ENCODE results near the gene ERMARD. TPM values are rescaled to one million over a fixed set of nuclear protein-coding genes. Genes with fewer than 3 reads are reported as not detected.

The ERMARD gene
- total and polyA plus RNA-seq, 2 donors (not counting 3 experiments of a cell fraction or from before 2014, with no cell fraction given): 23.8 to 36.4 TPM

- H3K9ac ChIP-seq (replicated peaks; ENCODE audit: extremely low read depth, insufficient read depth, low read length): peak overlapping the region; percentile 96
- H3K27ac ChIP-seq (ENCODE audit: insufficient read depth, low read depth, low read length): peak overlapping the region; percentile 95
- TF ChIP-seq JUN (IDR thresholded peaks at IDR 0.05; ENCODE audit: borderline replicate concordance, insufficient read depth, insufficient read length, low read depth) (peak; percentile 55), FOS (IDR thresholded peaks at IDR 0.05; ENCODE audit: borderline replicate concordance, insufficient read depth, low read length) (peak; percentile 70), CTCF (IDR thresholded peaks at IDR 0.05; ENCODE audit: extremely low read depth in 1 of 2, insufficient read depth in 1 of 2, low read depth in 1 of 2, low read length in 2 of 2) (no peak), GATA2 (IDR thresholded peaks at IDR 0.05; ENCODE audit: insufficient read depth, insufficient read length, low read depth, low read length) (peak; percentile 71), MAX (IDR thresholded peaks at IDR 0.05; ENCODE audit: insufficient read depth, insufficient read length) (peak; percentile 29)
- DNase-seq (ENCODE audit: low read depth, low spot score) (peak; percentile 87), FAIRE-seq (peak; percentile 88)
- dilution Hi-C loops (cut with MboI; ENCODE audit: extremely low pct_ligation_motif_present, low sequenced_read_pairs) (no loop called here), intact Hi-C loops (cut with micrococcal nuclease) (loop anchor here (1.0 to 10.0 kb wide), 4 partner anchors 26 to 828 kb away; partner anchors contain the start of genes DYNLT2, ERMARD and PSMB1)
- no peaks in the 10 kb centered on the region for H4K20me1 ChIP-seq (replicated peaks; ENCODE audit: control insufficient read depth, extremely low read depth, insufficient read depth, low read length)
- TSS peak; percentile 13 for BruUV-seq (replicated peaks)
- no peaks in the 10 kb centered on the region for H3K27me3 ChIP-seq (ENCODE audit: control insufficient read depth in 2 of 2, insufficient read depth in 2 of 2, low read length in 2 of 2)
- ChIA-PET POLR2A (no interaction called here), CTCF (interaction anchor here (1.1 to 1.8 kb wide), 5 partner anchors 15 to 64 kb away, joined by 3 to 9 read pairs (median 3); partner anchors contain the start of genes C6orf120, DYNLT2, ERMARD and WDR27)
- H3K9me3 ChIP-seq (replicated peaks; ENCODE audit: control insufficient read depth, insufficient read depth, low read length): no peaks in the 10 kb centered on the region
- H3K4me1 ChIP-seq (ENCODE audit: control insufficient read depth, extremely low read depth, insufficient read depth, low read length): peaks cover 28% of the 10 kb centered on the region
- peak overlapping the region; percentile 80 for H2AFZ ChIP-seq (ENCODE audit: low read depth, low read length)
- peak overlapping the region; percentile 58 for H3K4me2 ChIP-seq (ENCODE audit: insufficient read depth, low read length)
- H3K79me2 ChIP-seq (ENCODE audit: control insufficient read depth, insufficient read depth, low read length): peaks cover 21% of the 10 kb centered on the region
- H3K9me1 ChIP-seq (replicated peaks; ENCODE audit: control insufficient read depth, extremely low read depth, insufficient read depth, low read length): no peaks in the 10 kb centered on the region
- H3K4me3 ChIP-seq (replicated peaks in 1 of 3; ENCODE audit: insufficient read depth in 1 of 3, low read depth in 1 of 3, low read length in 3 of 3): peak overlapping the region; percentile 25 to 95 (median 54)
- H3K36me3 ChIP-seq (ENCODE audit: control insufficient read depth in 2 of 2, extremely low read depth in 1 of 2, insufficient read depth in 2 of 2, low read length in 2 of 2): no peaks in the 10 kb centered on the region
Observed at GRCh38 chr6:169725125-169726048, 26.0 kb upstream of the ERMARD start.

Data from endothelial cell of umbilical vein (primary cell).